Activated B cell treated with CpG ODN at 0.5 μM for 24 hours (primary cell): ENCODE data around the gene CNR2. TPM values are rescaled to one million over a fixed set of nuclear protein-coding genes. Genes with fewer than 3 reads are reported as not detected.

ENCODE experiments used
- ATAC-seq: fragments of 200-7000 bp; cut with Tn5 transposase; one replicate; pipeline ENCODE4 v1.10.0; 2021; ENCODE audit warnings: low read depth, mild to moderate bottlenecking, moderate library complexity
- CTCF ChIA-PET: fragments of 350-600 bp; sonication (Branson Sonifier 250); formaldehyde crosslinking; loops from one replicate; lab custom pipeline; 2021; ENCODE audit warnings: antibody characterized with exemption; lab: Charles Lee
- POLR2A ChIA-PET: fragments of 350-600 bp; sonication (Branson Sonifier 250); formaldehyde crosslinking; loops from one replicate; lab custom pipeline; 2021; ENCODE audit warnings: antibody characterized with exemption; lab: Charles Lee
- DNase-seq: peaks from one replicate; pipeline ENCODE4 v3.0.0; 2022
- H3K27ac Mint-ChIP-seq: one replicate; pipeline ENCODE4 v1.8.0; 2020; ENCODE audit warnings: mixed read lengths
- H3K27me3 Mint-ChIP-seq: one replicate; pipeline ENCODE4 v1.8.0; 2021; ENCODE audit warnings: mixed read lengths
- H3K36me3 Mint-ChIP-seq: one replicate; pipeline ENCODE4 v1.8.0; 2021; ENCODE audit warnings: low read depth, mixed read lengths
- H3K4me1 Mint-ChIP-seq: one replicate; pipeline ENCODE4 v1.8.0; 2021; ENCODE audit warnings: mixed read lengths
- H3K4me3 Mint-ChIP-seq: one replicate; pipeline ENCODE4 v1.8.0; 2020; ENCODE audit warnings: mild to moderate bottlenecking, mixed read lengths
- H3K9me3 Mint-ChIP-seq: one replicate; pipeline ENCODE4 v1.8.0; 2020; ENCODE audit warnings: mixed read lengths
- CTCF ChIP-seq: fragments of 200-600 bp; IDR thresholded peaks from one replicate; pipeline ENCODE4 v1.8.0; 2022; ENCODE audit warnings: antibody characterized with exemption, mild to moderate bottlenecking
- intact Hi-C: fragments of 100-400 bp; cut with micrococcal nuclease; formaldehyde crosslinking; loops from one replicate; pipeline ENCODE4 v1.15.1; 2024
- total RNA-seq: library from RNA; stranded (reverse); gene quantifications from 2 replicates; pipeline ENCODE4 v1.2.3, GENCODE V29; 2022

CNR2 gene
- total RNA-seq, 1 donor from 2014 or later: 51.0 TPM

GRCh38 chr1:23885222-23885621 lies 27.9 kb downstream of the CNR2 start:
- TF ChIP-seq CTCF: no peak
- no peaks in the 10 kb centered on the region for H3K9me3 Mint-ChIP-seq
- H3K36me3 Mint-ChIP-seq: peaks cover 44% of the 10 kb centered on the region
- ATAC-seq (no peak), DNase-seq (no peak)
- H3K4me3 Mint-ChIP-seq: no peak overlapping the region
- intact Hi-C loops: no loop called here
- H3K27ac Mint-ChIP-seq: peak overlapping the region; percentile 68
- ChIA-PET CTCF (interaction anchor here (1.1 kb wide), 1 partner anchor 31 kb away, joined by 5 read pairs; no protein-coding TSS in a partner anchor), POLR2A (interaction anchor here (1.0 to 8.0 kb wide), 3 partner anchors 17 to 74 kb away, joined by 3 to 208 read pairs (median 6); partner anchors contain the start of gene CNR2)
- no peaks in the 10 kb centered on the region for H3K27me3 Mint-ChIP-seq
- peaks cover 56% of the 10 kb centered on the region for H3K4me1 Mint-ChIP-seq

GRCh38 chr1:23882746-23883145 lies 30.4 kb downstream of the CNR2 start:
- Mint-ChIP-seq H3K36me3 (peaks cover 60% of the 10 kb centered on the region), H3K27me3 (no peaks in the 10 kb centered on the region), H3K27ac (peak overlapping the region; percentile 27), H3K4me3 (no peak overlapping the region), H3K9me3 (peaks cover 9% of the 10 kb centered on the region), H3K4me1 (peaks cover 33% of the 10 kb centered on the region)
- ATAC-seq: no peak
- POLR2A ChIA-PET: no interaction called here
- TF ChIP-seq CTCF: no peak
- CTCF ChIA-PET: interaction anchor here (0.6 kb wide), 1 partner anchor 73 kb away, joined by 3 read pairs; no protein-coding TSS in a partner anchor
- DNase-seq: no peak
- intact Hi-C loops: no loop called here

- H3K27ac Mint-ChIP-seq: peak overlapping the region; percentile 10
- peaks cover 9% of the 10 kb centered on the region for H3K9me3 Mint-ChIP-seq
- POLR2A ChIA-PET: interaction anchor here (0.6 to 3.8 kb wide), 4 partner anchors 12 to 95 kb away, joined by 3 to 27 read pairs (median 4); no protein-coding TSS in a partner anchor
- DNase-seq (no peak), ATAC-seq (no peak)
- H3K27me3 Mint-ChIP-seq: no peaks in the 10 kb centered on the region
- no peak for TF ChIP-seq CTCF
- peaks cover 14% of the 10 kb centered on the region for H3K4me1 Mint-ChIP-seq
- H3K36me3 Mint-ChIP-seq: peaks cover 65% of the 10 kb centered on the region
- intact Hi-C loops: no loop called here
- H3K4me3 Mint-ChIP-seq: no peak overlapping the region
- CTCF ChIA-PET: interaction anchor here (1.2 kb wide), 1 partner anchor 11 kb away, joined by 3 read pairs; no protein-coding TSS in a partner anchor
These were observed 33.4 kb downstream of the CNR2 start for GRCh38 chr1:23879809-23880208.

GRCh38 chr1:23878668-23879067 lies 34.5 kb downstream of the CNR2 start:
- no peaks in the 10 kb centered on the region for H3K27me3 Mint-ChIP-seq
- H3K9me3 Mint-ChIP-seq: peaks cover 9% of the 10 kb centered on the region
- DNase-seq (no peak), ATAC-seq (no peak)
- POLR2A ChIA-PET: interaction anchor here (0.6 to 3.8 kb wide), 3 partner anchors 18 to 100 kb away, joined by 3 to 27 read pairs (median 3); partner anchors contain the start of gene PITHD1
- TF ChIP-seq CTCF: no peak
- intact Hi-C loops: no loop called here
- CTCF ChIA-PET: interaction anchor here (1.2 kb wide), 1 partner anchor 10 kb away, joined by 3 read pairs; no protein-coding TSS in a partner anchor
- H3K4me1 Mint-ChIP-seq: peaks cover 15% of the 10 kb centered on the region
- no peak overlapping the region for H3K4me3 Mint-ChIP-seq
- H3K36me3 Mint-ChIP-seq: peaks cover 76% of the 10 kb centered on the region
- H3K27ac Mint-ChIP-seq: no peak overlapping the region

- H3K27ac Mint-ChIP-seq: no peak overlapping the region
- DNase-seq (no peak), ATAC-seq (no peak)
- peaks cover 9% of the 10 kb centered on the region for H3K9me3 Mint-ChIP-seq
- H3K4me3 Mint-ChIP-seq: no peak overlapping the region
- H3K4me1 Mint-ChIP-seq: peaks cover 10% of the 10 kb centered on the region
- no peak for TF ChIP-seq CTCF
- ChIA-PET CTCF (no interaction called here), POLR2A (interaction anchor here (0.5 to 1.1 kb wide), 3 partner anchors 12 to 56 kb away, joined by 3 to 6 read pairs (median 4); no protein-coding TSS in a partner anchor)
- intact Hi-C loops: no loop called here
- no peaks in the 10 kb centered on the region for H3K27me3 Mint-ChIP-seq
- H3K36me3 Mint-ChIP-seq: peaks cover 76% of the 10 kb centered on the region
These were observed 37.8 kb downstream of the CNR2 start for GRCh38 chr1:23875382-23875781.
